Nephron (organoid): Measurements from ENCODE around the gene ZP2.
"Not testable (repeated sequence)": the region's sequence is repeated elsewhere in the genome, so short reads cannot be mapped to it uniquely, and the experiment has no call there.

Experiments
- H3K27ac Mint-ChIP-seq, 3 experiments: 2 replicates each; pipeline ENCODE4 v1.8.0; 2020; ENCODE audit warnings: mixed read lengths in 3 of 3, mild to moderate bottlenecking in 2 of 3, moderate library complexity in 1 of 3
- H3K27me3 Mint-ChIP-seq: 2 replicates; pipeline ENCODE4 v1.8.0; 2021; ENCODE audit warnings: low read depth, mild to moderate bottlenecking, moderate library complexity, mixed read lengths
- H3K36me3 Mint-ChIP-seq: 2 replicates; pipeline ENCODE4 v1.8.0; 2020; ENCODE audit warnings: low read depth, mixed read lengths
- H3K4me1 Mint-ChIP-seq: 2 replicates; pipeline ENCODE4 v1.8.0; 2020; ENCODE audit warnings: mixed read lengths
- H3K4me3 Mint-ChIP-seq, 3 experiments: 2 replicates each; pipeline ENCODE4 v1.8.0; 2020; ENCODE audit warnings: mild to moderate bottlenecking in 3 of 3, mixed read lengths in 3 of 3, moderate library complexity in 2 of 3
- H3K9me3 Mint-ChIP-seq: 2 replicates; pipeline ENCODE4 v1.8.0; 2020; ENCODE audit warnings: mixed read lengths
- CTCF ChIP-seq, 3 experiments: fragments of 200-600 bp; sonication (generic); IDR thresholded peaks; one replicate each; pipeline ENCODE4 v1.5.0; 2021; ENCODE audit warnings: antibody characterized with exemption in 3 of 3; ENCODE audit not compliant: unreplicated experiment in 3 of 3

ZP2 gene

GRCh38 chr16:21211486-21211885 lies at the start of gene ZP2:
Gene ZP2 (minus strand): TSS chr16:21211574. CDS start chr16:21211547, 27 bp downstream.
- H3K27me3 Mint-ChIP-seq = peaks cover 8% of the 10 kb centered on the region
- no peak within 1 kb of the TSS for H3K4me3 Mint-ChIP-seq
- H3K36me3 Mint-ChIP-seq = no peaks in the 10 kb centered on the region
- no peaks in the 10 kb centered on the region for H3K4me1 Mint-ChIP-seq
- no peak for TF ChIP-seq CTCF (IDR thresholded peaks at IDR 0.05; ENCODE audit: unreplicated experiment in 3 of 3)
- no peaks in the 10 kb centered on the region for H3K9me3 Mint-ChIP-seq
- H3K27ac Mint-ChIP-seq = no peak within 1 kb of the TSS

- no peak for TF ChIP-seq CTCF (IDR thresholded peaks at IDR 0.05; ENCODE audit: unreplicated experiment in 3 of 3)
- H3K4me3 Mint-ChIP-seq = no peak overlapping the region
- H3K4me1 Mint-ChIP-seq = peaks cover 6% of the 10 kb centered on the region
- no peaks in the 10 kb centered on the region for H3K9me3 Mint-ChIP-seq
- H3K27me3 Mint-ChIP-seq = no peaks in the 10 kb centered on the region
- H3K27ac Mint-ChIP-seq = no peak overlapping the region
- no peaks in the 10 kb centered on the region for H3K36me3 Mint-ChIP-seq
These were observed 45.9 kb upstream of the ZP2 start for GRCh38 chr16:21257284-21257683.

- Mint-ChIP-seq H3K36me3 (no peaks in the 10 kb centered on the region), H3K9me3 (no peaks in the 10 kb centered on the region), H3K4me3 (no peak overlapping the region), H3K27ac (no peak overlapping the region), H3K27me3 (no peaks in the 10 kb centered on the region), H3K4me1 (peaks cover 6% of the 10 kb centered on the region)
- TF ChIP-seq CTCF (IDR thresholded peaks at IDR 0.05; ENCODE audit: unreplicated experiment in 3 of 3) = no peak
These were observed 45.3 kb upstream of the ZP2 start for GRCh38 chr16:21256636-21257035.

- Mint-ChIP-seq H3K27ac (no peak overlapping the region), H3K4me1 (no peaks in the 10 kb centered on the region), H3K4me3 (no peak overlapping the region), H3K9me3 (no peaks in the 10 kb centered on the region), H3K27me3 (no peaks in the 10 kb centered on the region), H3K36me3 (no peaks in the 10 kb centered on the region)
- TF ChIP-seq CTCF (IDR thresholded peaks at IDR 0.05; ENCODE audit: unreplicated experiment in 3 of 3) = no peak
These were observed 42.1 kb upstream of the ZP2 start for GRCh38 chr16:21253470-21253869.

GRCh38 chr16:21250072-21250923 lies 38.9 kb upstream of the ZP2 start:
- H3K27me3 Mint-ChIP-seq = no peaks in the 10 kb centered on the region

GRCh38 chr16:21248179-21248578 lies 36.8 kb upstream of the ZP2 start:
- not testable (repeated sequence) for H3K9me3 Mint-ChIP-seq, H3K27me3 Mint-ChIP-seq, H3K27ac Mint-ChIP-seq, H3K36me3 Mint-ChIP-seq, H3K4me3 Mint-ChIP-seq
- H3K4me1 Mint-ChIP-seq = peaks cover 10% of the 10 kb centered on the region

More at GRCh38 chr16:21250072-21250923, 38.9 kb upstream of the ZP2 start:
- no peak overlapping the region for H3K4me3 Mint-ChIP-seq
- no peaks in the 10 kb centered on the region for H3K36me3 Mint-ChIP-seq
- H3K4me1 Mint-ChIP-seq = no peaks in the 10 kb centered on the region
- no peaks in the 10 kb centered on the region for H3K9me3 Mint-ChIP-seq
- TF ChIP-seq CTCF (IDR thresholded peaks at IDR 0.05; ENCODE audit: unreplicated experiment in 3 of 3) = no peak
- no peak overlapping the region for H3K27ac Mint-ChIP-seq
